Fibroblast of lung (primary cell): ENCODE measurements around the gene PROSER1. TPM values are rescaled to one million over a fixed set of nuclear protein-coding genes. Genes with fewer than 3 reads are reported as not detected.

ENCODE experiments used
- DNase-seq, 2 donors: peaks; one replicate each; pipeline versions ENCODE4 v3.0.0 to v3.0.0-alpha.2; 2010; ENCODE audit warnings: low read depth in 2 of 2
- H2AFZ ChIP-seq: 2 replicates; pipeline ENCODE4 v1.5.1; 2012; ENCODE audit warnings: low read length, control low read depth, inconsistent platforms
- H3K27ac ChIP-seq: 2 replicates; pipeline ENCODE4 v1.5.1; 2011; ENCODE audit warnings: low read length, control low read depth; ENCODE audit not compliant: insufficient read depth
- H3K27me3 ChIP-seq: 2 replicates; pipeline ENCODE4 v1.5.1; 2011; ENCODE audit warnings: mild to moderate bottlenecking, low read length; ENCODE audit not compliant: control insufficient read depth, insufficient read depth
- H3K36me3 ChIP-seq: 2 replicates; pipeline ENCODE4 v1.5.1; 2011; ENCODE audit warnings: low read length; ENCODE audit not compliant: control insufficient read depth, insufficient read depth
- H3K4me1 ChIP-seq: 2 replicates; pipeline ENCODE4 v1.5.1; 2011; ENCODE audit warnings: low read length; ENCODE audit not compliant: control insufficient read depth, insufficient read depth; ENCODE audit errors: extremely low read depth
- H3K4me2 ChIP-seq: 2 replicates; pipeline ENCODE4 v1.5.1; 2011; ENCODE audit warnings: low read length, control low read depth; ENCODE audit not compliant: insufficient read depth; ENCODE audit errors: extremely low read depth
- H3K4me3 ChIP-seq, 4 experiments: fragments of 200-600 bp in 1 of 4; sonication (generic) in 1 of 4; replicated peaks in 1 of 4; 2 replicates each; pipeline ENCODE4 v1.5.1; 2011 to 2016; ENCODE audit warnings: low read length in 4 of 4, low read depth in 3 of 4, mild to moderate bottlenecking in 3 of 4, control low read depth in 2 of 4, inconsistent platforms in 1 of 4, mixed read lengths in 1 of 4; ENCODE audit not compliant: insufficient read depth in 1 of 4; ENCODE audit errors: control extremely low read depth in 1 of 4
- H3K79me2 ChIP-seq: 2 replicates; pipeline ENCODE4 v1.5.1; 2012; ENCODE audit warnings: mild to moderate bottlenecking, low read length, inconsistent platforms; ENCODE audit not compliant: control insufficient read depth, insufficient read depth
- H3K9ac ChIP-seq: 2 replicates; pipeline ENCODE4 v1.5.1; 2011; ENCODE audit warnings: mild to moderate bottlenecking, low read length, control low read depth; ENCODE audit not compliant: insufficient read depth
- H3K9me3 ChIP-seq: 2 replicates; pipeline ENCODE4 v1.5.1; 2012; ENCODE audit warnings: low read depth, low read length; ENCODE audit not compliant: control insufficient read depth, insufficient read depth
- H4K20me1 ChIP-seq: 2 replicates; pipeline ENCODE4 v1.5.1; 2011; ENCODE audit warnings: low read length; ENCODE audit not compliant: control insufficient read depth, insufficient read depth; ENCODE audit errors: extremely low read depth
- EZH2 ChIP-seq: IDR thresholded peaks from 2 replicates; pipeline ENCODE4 v1.5.1; 2012; ENCODE audit warnings: low read length, control low read depth, mild to moderate bottlenecking; ENCODE audit errors: missing control alignments
- polyA plus RNA-seq, 2 donors: library from polyadenylated mRNA; depleted of rRNA in 1 of 2; stranded (reverse) in 1 of 2; unstranded in 1 of 2; fragments of >200 nt; gene quantifications; 2 replicates each; pipeline ENCODE4 v1.2.1, GENCODE V29; 2011 to 2012; ENCODE audit warnings: missing spikeins in 1 of 2
- total RNA-seq: library from RNA; depleted of rRNA; stranded (reverse); fragments of >200 nt; gene quantifications from 2 replicates; pipeline ENCODE4 v1.2.1, GENCODE V29; 2014
- TF ChIP-seq, protein P1 (sequence below), 2 donors: IDR thresholded peaks in 1 of 2; conservative IDR thresholded peaks in 1 of 2; 1 replicate in 1 of 2; 2 replicates in 1 of 2; pipeline ENCODE4 v1.5.1; 2011 to 2012; ENCODE audit warnings: low read length in 2 of 2, control low read depth in 1 of 2, inconsistent platforms in 1 of 2, low read depth in 1 of 2, mild to moderate bottlenecking in 1 of 2

The PROSER1 gene
- total and polyA plus RNA-seq, 2 donors (not counting 1 experiment from before 2014, with no cell fraction given), result 9.5 to 13.9 TPM

DNA sequence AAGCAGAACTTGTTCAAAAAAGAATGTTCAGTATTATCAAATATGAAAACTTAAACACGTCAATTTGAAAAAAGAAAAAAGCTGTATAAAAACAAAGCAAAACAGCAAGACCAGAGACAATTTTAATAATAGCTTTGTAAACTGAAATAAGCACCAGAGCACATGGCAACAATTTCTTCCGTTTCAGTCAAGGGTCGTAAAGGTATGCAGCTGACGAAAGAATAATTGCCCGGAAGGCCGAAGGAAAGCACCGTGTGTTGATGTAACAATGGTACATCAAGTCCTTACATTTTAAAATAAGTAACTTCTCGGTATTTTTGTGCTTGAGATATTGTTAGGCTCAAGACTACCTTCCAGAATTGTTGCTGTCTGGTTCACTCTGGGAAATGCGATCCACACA, 1.7 kb downstream of the PROSER1 start:
- no peaks in the 10 kb centered on the region for H3K9me3 ChIP-seq
- no peaks in the 10 kb centered on the region for H3K4me1 ChIP-seq
- no peaks in the 10 kb centered on the region for H3K36me3 ChIP-seq
- H3K9ac ChIP-seq, result no peak overlapping the region
- TF ChIP-seq, protein P1, sequence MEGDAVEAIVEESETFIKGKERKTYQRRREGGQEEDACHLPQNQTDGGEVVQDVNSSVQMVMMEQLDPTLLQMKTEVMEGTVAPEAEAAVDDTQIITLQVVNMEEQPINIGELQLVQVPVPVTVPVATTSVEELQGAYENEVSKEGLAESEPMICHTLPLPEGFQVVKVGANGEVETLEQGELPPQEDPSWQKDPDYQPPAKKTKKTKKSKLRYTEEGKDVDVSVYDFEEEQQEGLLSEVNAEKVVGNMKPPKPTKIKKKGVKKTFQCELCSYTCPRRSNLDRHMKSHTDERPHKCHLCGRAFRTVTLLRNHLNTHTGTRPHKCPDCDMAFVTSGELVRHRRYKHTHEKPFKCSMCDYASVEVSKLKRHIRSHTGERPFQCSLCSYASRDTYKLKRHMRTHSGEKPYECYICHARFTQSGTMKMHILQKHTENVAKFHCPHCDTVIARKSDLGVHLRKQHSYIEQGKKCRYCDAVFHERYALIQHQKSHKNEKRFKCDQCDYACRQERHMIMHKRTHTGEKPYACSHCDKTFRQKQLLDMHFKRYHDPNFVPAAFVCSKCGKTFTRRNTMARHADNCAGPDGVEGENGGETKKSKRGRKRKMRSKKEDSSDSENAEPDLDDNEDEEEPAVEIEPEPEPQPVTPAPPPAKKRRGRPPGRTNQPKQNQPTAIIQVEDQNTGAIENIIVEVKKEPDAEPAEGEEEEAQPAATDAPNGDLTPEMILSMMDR (conservative IDR thresholded peaks at IDR 0.05 in 1 of 2, IDR thresholded peaks at IDR 0.05 in 1 of 2; ENCODE audit: low read depth in 1 of 2, low read length in 2 of 2), result no peak
- TF ChIP-seq EZH2, result no peak
- no peaks in the 10 kb centered on the region for H3K27me3 ChIP-seq
- peak overlapping the region; percentile 92 for H3K4me2 ChIP-seq
- peak; percentile 19 to 36 for DNase-seq
- H3K4me3 ChIP-seq, result peak overlapping the region; percentile 89 to 99 (median 96)
- no peak overlapping the region for H2AFZ ChIP-seq
- H4K20me1 ChIP-seq, result no peaks in the 10 kb centered on the region
- no peak overlapping the region for H3K27ac ChIP-seq
- H3K79me2 ChIP-seq, result peaks cover 52% of the 10 kb centered on the region

DNA sequence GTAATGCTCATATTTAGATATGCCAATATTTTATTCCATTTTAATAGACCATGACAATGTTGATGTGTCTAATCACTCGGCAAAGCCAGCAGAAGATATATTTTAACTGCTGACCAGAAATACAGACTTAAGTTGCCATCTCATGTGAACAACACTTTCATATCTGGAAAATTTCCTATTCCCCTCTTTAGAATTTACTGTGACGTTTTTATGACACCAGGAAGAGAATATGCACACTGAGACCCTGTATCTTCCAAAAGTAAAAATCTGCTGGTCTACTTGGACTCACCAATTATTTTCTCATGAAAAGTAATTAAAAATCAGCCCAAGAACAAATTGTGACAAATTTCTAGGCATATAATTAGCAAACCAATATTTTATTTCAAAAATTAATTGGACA, 2.1 kb downstream of the PROSER1 start:
- no peaks in the 10 kb centered on the region for H3K9me3 ChIP-seq
- H3K9ac ChIP-seq, result no peak overlapping the region

DNA sequence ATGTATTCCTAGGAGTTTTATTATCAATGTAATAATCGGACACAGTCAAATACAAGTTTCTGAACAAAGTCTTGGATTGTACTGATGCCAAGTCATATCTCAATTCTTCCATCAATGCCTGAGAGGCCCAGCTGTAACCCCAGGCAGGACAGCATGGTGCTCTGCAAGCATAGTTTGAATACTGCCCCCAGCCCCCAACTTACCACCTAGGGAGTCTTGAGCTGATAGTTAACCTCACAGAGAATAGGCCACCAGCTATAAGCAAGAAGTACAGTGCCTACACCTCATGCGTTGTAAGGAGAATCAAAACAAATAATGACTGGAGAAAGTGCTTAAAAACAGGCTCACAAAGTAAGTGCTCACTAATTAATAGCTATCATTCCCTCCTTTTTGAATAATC, 2.7 kb downstream of the PROSER1 start:
- DNase-seq, result no peak
- TF ChIP-seq, protein P1 (conservative IDR thresholded peaks at IDR 0.05 in 1 of 2, IDR thresholded peaks at IDR 0.05 in 1 of 2; ENCODE audit: low read depth in 1 of 2, low read length in 2 of 2), result no peak
- no peak for TF ChIP-seq EZH2
- no peaks in the 10 kb centered on the region for H3K27me3 ChIP-seq
- no peak overlapping the region for H2AFZ ChIP-seq
- no peaks in the 10 kb centered on the region for H3K36me3 ChIP-seq
- peak overlapping the region; percentile 27 to 98 (median 92) for H3K4me3 ChIP-seq
- H3K27ac ChIP-seq, result no peak overlapping the region
- H3K9ac ChIP-seq, result no peak overlapping the region
- H3K4me1 ChIP-seq, result no peaks in the 10 kb centered on the region
- H3K79me2 ChIP-seq, result peaks cover 52% of the 10 kb centered on the region
- peak overlapping the region; percentile 92 for H3K4me2 ChIP-seq
- no peaks in the 10 kb centered on the region for H3K9me3 ChIP-seq
- no peaks in the 10 kb centered on the region for H4K20me1 ChIP-seq

More for the DNA sequence above, 2.1 kb downstream of the PROSER1 start:
- Histone ChIP-seq H3K4me2 (peak overlapping the region; percentile 92), H3K36me3 (no peaks in the 10 kb centered on the region), H2AFZ (no peak overlapping the region), H3K27me3 (no peaks in the 10 kb centered on the region), H3K27ac (no peak overlapping the region), H4K20me1 (no peaks in the 10 kb centered on the region), H3K4me3 (peak overlapping the region; percentile 89 to 99 (median 96)), H3K4me1 (no peaks in the 10 kb centered on the region), H3K79me2 (peaks cover 52% of the 10 kb centered on the region)
- no peak for DNase-seq
- TF ChIP-seq, protein P1 (conservative IDR thresholded peaks at IDR 0.05 in 1 of 2, IDR thresholded peaks at IDR 0.05 in 1 of 2; ENCODE audit: low read depth in 1 of 2, low read length in 2 of 2), result no peak
- no peak for TF ChIP-seq EZH2
